Upper lobe of left lung (tissue), 4 donors: Measurements from ENCODE around the gene UNC119.

Source experiments
- POLR2AphosphoS5 ChIP-seq, 2 donors: sonication (generic); formaldehyde crosslinking; IDR thresholded peaks; one replicate each; pipeline ENCODE4 v1.5.1; 2017; ENCODE audit warnings: antibody characterized with exemption in 2 of 2
- TF ChIP-seq, protein P1 (sequence below), 6 experiments: fragments of 450-650 bp in 4 of 6; fragments of 200-600 bp in 2 of 6; sonication (generic) in 2 of 6; IDR thresholded peaks; one replicate each; pipeline ENCODE4 v1.5.1; 2016 to 2019; ENCODE audit warnings: antibody characterized with exemption in 6 of 6

DNA sequence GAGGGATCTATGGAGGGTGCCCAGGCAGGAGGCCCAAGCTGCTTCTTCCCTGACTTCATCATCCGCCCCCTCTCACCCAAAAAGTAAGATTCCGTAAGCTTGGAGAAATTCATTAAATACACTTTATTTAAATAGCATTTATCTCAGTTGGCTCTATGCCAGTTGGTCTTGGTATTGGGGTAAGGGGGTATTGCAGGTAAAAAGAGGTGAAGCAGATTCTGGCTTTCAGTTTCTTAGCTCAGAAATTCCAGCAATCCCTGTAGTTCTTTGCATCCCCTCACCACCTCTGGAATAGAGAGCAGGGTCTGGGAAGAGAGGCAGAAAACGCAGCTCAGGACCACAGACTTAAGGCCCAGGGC is 25.0 kb upstream of the UNC119 start:
- TF ChIP-seq, protein P1, sequence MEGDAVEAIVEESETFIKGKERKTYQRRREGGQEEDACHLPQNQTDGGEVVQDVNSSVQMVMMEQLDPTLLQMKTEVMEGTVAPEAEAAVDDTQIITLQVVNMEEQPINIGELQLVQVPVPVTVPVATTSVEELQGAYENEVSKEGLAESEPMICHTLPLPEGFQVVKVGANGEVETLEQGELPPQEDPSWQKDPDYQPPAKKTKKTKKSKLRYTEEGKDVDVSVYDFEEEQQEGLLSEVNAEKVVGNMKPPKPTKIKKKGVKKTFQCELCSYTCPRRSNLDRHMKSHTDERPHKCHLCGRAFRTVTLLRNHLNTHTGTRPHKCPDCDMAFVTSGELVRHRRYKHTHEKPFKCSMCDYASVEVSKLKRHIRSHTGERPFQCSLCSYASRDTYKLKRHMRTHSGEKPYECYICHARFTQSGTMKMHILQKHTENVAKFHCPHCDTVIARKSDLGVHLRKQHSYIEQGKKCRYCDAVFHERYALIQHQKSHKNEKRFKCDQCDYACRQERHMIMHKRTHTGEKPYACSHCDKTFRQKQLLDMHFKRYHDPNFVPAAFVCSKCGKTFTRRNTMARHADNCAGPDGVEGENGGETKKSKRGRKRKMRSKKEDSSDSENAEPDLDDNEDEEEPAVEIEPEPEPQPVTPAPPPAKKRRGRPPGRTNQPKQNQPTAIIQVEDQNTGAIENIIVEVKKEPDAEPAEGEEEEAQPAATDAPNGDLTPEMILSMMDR (IDR thresholded peaks at IDR 0.05): no peak
- TF ChIP-seq POLR2AphosphoS5 (IDR thresholded peaks at IDR 0.05): no peak
